HG03460 (cell line): ENCODE measurements around the gene AZIN2.

ENCODE experiments used
- ATAC-seq: cut with Tn5 transposase; IDR thresholded peaks from one replicate; pipeline ENCODE4 v1.9.1; 2021; ENCODE audit not compliant: unreplicated experiment

Gene AZIN2

DNA sequence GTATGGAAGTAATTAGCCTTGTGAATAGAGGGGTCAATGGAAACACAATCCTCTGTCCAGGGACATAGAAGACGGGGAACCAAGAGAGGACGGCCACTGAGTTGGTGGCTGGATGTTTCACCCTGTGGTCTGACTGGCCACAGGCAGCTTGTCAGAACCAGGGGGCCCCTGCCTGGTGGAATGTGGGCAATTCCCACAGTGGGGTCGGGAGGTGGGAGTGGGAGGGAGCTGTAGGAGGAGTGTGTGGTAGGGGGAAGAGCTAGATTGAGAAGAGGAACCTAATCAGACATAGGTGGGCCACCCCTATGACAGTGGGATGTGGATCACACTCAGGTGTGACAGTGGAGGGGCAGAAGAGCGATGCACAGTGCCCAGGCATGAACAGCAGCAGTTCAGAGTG, 69.6 kb downstream of the AZIN2 start:
- ATAC-seq = no peak

DNA sequence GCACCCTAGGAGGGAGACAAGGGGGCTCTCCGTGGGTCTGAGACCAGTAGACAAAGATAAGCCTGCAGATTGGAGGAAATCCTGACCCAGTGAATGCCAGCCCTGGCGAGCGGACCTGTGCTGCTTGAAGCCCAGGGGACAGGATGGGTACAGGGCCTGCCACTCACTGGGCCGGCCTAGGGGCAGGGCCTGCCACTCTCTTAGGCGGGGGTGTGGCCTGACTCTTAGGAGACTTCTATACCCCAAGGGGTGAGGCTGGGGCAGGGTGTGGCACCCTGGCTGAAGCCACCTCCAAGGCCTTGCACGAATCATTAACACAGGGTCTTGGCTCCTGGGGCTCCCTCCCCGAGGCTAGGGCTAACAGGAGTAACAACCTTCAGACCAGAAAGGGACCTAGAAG, 70.2 kb downstream of the AZIN2 start:
- ATAC-seq = no peak

DNA sequence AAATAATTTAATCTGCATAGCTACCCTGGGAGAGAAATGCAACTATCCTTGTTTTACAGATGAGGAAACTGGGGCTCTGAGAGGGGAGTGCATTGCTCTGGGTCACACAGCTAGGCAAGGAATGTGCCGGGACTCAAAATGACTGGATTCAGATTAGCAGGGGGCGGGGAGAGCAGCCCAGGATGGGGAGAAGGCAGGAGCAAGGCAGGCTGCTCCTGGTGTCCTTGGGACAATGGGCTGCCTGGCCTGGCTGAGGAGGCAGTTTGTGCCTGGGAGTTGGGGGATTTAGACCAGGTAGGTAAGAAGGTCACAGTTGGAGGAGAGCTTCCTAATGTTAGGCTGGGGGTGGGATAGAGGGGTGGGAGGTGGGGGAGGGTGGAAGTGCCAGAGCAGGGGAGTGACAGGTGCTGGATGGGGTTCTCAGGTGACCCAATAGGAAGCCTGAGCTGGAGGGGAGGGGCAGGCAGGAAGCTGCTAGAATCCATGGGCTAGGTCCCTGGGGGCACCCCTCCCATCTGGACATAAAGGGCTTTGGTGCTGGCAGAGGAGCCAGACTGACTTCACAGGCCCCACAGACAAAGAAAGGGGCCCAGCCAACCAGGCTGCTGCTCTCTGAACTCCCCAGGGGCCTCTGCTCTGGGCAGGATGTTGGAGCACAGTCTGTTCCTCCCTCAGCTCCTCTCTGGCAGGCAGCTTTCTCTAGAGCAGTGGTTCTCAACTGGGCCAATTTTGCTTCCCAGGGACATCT, 71.9 kb downstream of the AZIN2 start:
- ATAC-seq = no peak

DNA sequence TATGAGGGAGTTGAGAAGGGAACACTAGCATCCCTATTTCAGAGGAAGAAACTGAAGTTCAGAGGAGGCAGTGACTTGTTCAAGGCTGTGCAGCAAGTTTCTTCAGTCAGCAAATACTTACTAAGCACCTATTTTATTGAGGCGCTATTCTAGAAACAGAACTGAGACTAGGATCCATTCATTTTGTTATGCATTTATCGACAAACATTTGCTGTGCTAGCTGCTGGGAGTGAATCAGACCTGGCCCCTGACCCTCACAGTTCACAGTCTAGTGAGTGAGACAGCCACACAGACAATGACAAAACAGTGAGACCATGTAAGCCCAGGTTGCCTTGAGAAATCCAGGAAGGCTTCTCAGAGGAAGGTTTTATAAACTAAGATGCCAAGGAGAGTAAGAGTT, 72.7 kb downstream of the AZIN2 start:
- ATAC-seq = no peak

DNA sequence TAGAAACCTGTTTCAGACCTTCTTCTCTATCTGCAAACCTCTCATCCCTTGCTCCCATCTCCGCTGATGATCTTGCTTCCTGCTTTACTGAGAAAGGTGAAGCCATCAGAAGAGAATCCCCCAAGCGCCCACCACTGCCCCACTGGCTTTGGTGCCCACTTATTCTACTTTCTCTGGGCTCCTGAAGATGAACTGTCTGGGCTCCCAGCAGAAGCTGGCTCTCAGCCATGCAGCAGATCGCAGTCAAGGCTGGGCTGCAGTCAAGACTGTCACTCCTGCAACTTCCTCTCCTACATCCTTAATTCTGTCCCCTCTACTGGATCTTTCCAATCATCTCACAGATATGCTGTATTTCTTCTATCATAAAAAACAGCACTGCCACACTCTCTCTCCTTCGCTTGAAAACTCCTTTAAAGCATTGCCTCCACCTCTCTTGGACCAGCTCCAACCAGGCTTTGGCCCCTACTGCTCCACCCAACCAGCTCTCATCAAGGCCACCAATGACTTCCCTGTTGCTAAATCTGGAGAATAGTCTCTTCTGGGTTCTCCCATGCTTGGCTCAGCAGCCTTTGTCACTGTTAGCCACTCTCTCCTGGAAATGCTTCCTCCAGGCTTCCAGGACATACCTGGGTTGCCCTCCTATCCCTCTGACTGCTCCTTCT, 75.1 kb downstream of the AZIN2 start:
- no peak for ATAC-seq

DNA sequence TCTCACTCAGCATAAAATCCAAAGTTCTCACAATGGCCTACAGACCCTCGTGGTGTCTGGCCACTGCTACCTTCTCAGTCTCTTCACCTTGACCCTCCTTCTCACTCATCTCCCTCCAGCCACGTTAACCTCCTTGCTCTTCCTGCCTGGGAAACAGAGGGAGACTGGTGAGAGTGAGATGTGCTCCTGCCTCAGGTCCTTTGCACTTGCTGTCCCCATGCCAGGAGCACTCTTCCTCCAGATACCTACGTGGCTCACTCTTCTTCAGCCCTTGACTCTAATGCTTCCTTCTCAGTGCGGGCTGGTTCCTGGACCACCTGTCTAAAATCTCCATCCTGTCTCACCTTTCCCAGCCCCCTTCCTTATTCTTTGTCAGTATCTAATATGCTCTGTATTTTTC, 76.2 kb downstream of the AZIN2 start:
- no peak for ATAC-seq

DNA sequence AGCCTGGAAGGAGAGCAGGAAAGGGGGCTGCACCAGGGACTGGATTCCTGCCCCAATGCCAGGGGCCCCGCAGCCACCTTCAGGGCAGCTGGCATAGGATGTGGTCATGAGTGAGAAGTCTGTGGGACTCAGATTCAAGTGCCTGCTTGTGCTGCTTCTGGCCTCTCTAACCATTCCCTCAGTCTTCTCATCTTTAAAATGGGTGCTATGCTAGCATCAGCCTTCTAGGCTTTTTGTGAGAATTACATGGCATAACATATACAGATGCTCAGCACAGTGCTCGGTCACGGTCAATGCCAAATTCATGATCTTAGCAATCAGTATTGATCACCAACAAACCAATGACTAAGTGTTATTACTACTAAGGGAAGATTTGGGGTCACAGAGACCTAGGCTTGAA, 77.4 kb downstream of the AZIN2 start:
- ATAC-seq = no peak

DNA sequence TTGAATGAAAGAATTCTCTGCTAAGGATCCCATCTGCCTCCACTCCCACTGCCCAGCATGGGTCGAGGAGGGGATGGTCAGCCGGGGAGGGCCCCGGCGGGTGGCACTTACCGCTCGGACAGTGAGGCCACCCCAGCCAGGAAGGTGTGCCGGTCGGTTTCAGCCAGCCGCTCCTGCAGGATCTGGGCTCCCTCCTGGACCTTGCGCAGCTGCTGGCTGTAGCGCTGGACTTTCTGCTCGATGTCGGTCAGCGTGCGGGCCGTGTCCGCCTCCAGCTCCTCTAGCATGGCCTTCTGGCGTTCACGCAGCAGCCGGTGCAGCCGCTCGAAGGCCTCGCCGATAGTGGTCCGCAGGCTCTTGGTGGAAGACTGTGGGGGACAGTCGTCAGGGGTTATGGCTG, 78.6 kb downstream of the AZIN2 start:
- no peak for ATAC-seq

DNA sequence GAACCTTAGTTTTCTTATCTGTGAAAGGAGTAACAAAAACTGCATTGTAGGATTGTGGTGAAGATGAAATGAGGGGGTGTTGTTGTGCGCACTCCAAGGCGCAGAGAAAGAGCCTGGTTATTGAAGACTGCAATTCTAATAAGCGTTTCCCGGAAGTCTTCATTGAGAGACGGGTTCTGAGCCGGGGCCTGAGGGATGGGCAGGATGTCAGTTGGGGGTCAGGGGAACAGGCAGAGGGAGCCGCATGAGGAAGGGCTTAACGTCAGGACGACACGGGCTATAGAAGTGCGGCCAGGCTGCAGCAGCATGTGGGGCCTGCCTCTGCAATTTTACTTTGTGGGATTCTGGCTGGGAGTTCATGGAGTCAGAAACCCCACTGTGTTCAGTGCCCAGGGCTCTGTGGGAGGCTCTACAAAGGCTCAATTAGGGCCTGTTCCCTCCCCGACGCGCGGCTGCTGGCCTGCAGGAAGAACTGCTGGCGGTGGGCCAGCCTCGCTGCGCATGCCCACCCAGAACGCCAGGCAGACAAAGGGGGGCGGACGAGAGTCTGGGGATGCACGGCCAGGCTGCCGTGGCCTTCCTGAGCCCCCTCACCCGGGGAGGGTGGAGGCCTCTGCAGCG, 80.2 kb downstream of the AZIN2 start:
- ATAC-seq = no peak

DNA sequence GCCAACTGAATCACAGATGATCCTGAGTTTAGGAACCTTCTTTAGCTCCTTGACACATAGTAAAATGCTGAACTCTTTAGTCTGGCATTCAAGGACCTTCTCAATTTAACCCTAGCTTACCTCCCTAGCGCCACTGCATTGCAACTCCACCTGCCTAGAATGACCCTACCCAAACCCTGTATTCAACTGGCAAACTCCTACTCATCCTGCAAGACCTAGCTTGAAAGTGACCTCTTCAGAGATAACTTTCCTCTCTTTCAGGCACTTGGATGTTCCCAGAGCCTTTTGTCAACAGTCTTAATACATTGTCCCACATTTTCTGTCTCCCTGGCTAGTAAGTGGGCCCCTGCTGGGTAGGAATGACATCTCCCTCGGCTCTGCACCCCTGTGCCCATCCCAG, 81.2 kb downstream of the AZIN2 start:
- ATAC-seq = no peak

DNA sequence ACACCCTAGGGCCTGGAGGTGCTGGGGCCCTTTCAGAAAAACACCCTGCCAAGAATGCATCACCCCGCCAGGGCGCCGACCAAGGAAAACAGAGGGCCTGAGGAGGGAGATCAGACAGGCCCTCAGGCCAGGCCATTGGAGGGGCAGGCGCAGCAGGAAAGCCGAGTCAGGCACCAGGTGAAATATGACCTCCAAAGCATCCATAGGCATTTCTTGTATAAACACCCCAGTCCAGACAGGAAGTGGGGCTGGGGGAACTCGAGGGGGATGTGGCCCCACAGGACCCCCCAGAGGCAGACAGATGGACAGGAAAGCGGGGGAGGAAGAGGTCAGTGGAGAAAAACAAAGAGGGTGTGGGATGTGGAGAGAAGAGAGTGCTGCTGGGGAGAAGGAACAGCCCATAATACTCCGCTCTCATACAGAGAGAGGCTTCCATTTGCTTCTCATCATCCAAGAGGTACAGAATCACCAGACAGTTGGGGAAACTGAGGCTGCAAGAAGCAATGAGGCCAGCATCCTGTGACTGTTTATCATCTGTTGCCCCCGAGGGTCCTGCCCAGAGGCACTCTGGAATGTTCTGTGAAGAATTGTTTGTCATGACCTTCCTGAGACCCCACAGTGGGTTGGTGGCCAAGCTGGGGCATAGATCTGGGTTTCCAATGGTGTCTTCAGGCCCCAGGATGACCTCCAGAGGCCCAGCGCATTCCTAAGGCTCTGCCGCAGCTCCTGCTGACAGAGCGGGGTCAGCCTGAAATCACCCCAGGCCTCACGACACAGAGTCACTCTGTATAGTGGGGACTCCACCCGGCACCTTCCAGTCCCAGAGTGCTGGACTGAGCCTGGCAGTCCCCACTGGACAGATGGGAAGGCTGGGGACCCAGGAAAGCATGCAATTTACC, 82.9 kb downstream of the AZIN2 start:
- no peak for ATAC-seq

DNA sequence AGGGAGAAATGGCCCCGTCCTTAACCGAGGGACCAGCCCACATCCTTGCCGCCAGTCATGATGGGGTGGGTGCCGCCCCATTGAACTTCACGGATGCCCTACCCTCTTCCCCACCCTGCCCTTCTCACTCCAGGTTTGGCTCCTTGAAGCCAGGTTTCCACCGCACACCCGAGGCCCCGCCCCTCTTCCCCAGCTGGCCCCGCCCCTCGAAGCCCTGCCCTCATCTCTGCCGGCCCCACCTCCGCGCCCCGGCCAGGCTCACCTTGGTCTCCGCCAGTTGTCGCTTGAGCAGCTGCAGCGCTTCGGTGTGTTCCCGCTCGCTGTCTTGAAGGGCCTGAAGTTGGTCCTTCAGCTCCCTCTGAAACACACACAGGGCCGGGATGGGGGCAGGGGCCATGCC, 84.3 kb downstream of the AZIN2 start:
- no peak for ATAC-seq

DNA sequence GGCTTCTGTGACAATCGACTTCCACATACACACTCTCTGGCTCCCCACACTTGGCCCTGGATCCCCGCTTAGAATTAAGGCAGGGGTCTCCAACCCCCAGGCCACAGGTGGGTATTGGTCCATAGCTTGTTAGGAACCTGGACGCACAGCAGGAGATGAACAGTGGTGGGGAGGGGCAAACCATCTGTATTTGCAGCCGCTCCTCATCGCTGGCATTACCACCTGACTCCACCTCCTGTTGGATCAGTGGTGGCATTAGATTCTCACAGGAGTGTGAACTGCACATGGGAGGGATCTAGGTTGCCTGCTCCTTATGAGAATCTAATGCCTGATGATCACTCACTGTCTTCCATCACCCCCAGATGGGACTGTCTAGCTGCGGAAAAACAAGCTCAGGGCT, 84.9 kb downstream of the AZIN2 start:
- ATAC-seq = no peak

DNA sequence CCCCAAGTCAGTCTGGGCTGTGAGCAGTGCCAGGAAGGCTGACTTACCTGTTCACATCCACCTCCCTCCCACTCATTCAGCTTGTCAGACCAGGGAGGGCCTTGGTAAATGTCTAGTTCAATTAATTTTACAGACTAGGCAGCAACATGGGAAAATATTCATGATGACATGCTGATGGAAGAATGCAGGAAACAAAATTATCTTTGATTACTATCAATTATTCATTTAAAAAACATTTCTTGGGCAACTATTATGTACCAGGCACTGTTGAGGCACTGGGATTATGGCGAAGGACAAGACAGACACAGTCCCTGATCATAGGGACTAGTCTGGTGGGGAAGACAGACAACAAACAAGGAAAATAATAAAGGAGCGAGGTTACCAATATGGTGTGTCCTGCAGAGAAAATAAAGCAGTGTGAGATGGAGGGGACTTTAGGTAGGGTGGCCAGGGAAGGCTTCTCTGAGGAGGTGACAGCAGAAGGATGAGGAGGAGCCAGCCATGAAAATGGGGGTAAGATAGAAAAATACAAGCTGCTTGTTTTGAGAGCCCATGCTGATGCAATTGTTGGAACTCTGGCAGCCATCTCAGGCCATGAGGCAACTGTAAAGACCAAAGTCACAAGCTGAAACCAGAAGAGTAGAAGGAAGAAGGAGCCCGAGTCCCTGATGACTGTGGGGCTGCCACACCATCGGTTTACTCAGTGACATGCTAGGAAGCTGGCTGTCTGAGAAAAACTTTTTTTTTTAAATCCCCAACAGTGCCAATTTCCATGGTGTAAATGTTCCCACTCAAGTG, 86.9 kb downstream of the AZIN2 start:
- ATAC-seq = no peak

DNA sequence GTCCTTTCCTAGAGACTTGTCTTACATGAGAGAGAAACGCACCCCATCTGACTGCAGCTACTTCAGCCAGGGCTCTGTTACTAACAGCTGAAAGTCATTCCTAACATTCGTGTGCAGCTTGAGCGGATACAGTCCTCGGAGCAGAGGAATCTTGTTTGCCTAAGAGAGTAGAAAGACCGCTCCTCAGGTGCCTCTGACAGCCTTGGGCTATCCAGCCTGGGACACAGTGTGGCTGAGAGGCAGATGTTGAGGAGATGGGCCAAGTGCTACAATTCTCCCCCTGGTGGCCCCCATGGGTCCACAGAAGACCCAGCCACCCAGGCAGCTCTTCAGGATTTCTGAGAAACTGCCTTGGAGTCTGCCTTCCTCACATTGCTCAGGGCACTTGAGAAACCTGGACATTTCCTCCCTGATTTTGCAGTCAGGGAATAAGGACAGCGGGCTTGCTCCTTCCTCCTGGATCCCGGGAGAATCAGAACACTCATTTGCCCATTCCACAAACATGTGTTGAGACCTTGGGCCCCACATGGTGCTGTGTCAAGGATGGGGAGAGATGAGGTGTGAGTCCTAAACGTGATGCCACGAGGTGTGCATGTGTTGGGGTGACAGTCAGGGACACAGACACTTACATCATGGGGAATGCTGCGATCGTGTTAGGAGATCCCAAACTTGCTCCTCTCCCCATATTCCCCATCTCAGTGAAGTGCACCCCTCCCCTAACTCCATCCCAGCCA, 87.8 kb downstream of the AZIN2 start:
- ATAC-seq = no peak

DNA sequence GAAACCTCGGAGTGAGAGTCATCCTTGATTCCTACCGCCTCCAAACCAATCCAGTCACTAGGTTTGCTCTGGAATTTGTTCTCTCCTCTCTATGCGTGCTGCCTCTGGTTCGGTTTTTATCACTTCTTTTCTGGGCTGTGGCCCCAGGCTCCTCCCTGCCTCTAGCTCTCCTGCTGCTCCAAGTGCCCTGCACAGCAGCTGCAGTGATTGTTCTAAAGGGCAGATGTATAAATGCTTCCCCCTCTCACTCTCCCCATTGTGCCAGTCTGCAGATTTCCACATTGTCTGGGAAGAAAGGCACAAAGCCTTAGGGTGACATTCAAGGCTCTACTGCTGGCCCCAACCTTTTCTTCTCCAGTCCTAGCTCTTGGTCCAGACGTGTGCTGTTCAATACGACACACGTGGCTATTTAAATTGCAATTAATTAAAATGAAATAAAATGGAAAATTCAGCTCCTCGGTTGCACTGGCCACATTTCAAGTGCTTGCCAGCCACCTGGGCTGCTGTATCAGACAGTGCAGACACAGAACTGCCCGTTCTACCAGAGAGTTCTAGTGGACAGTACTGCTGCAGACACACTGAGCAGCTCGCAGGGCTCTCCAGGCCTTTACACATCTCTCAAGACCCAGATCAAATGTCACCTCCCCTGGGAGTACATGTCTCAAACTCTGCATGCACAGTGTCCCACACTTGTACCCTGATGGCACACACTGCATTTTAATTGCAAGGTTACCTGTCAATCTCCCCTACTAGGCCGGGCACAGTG, 88.5 kb downstream of the AZIN2 start:
- no peak for ATAC-seq
